ENCODE measurements around the gene FAM177A1.
"Not testable (repeated sequence)": the region's sequence is repeated elsewhere in the genome, so short reads cannot be mapped to it uniquely, and the experiment has no call there.

FAM177A1 gene

DNA sequence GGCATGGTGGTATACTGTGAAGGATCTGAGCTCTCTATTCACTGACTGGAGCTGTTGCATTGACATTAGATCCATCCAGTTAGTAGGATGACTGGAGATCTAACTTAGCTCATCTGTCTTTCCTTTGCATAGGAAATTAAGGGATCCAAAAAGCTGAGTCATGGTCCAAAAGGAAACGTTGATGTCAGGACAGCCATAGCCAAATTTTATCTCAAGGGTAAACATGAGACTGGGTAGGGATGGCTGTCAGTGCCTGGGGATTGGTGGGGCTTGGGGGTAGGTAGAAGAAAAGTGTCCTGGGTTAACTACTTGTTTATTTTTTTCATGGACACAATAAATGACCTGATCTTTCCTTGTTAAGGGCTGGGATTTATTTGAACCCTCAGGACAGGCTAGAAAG is 4.6 kb downstream of the FAM177A1 start:
- no peak overlapping the region for H3K9ac ChIP-seq
- TF ChIP-seq, protein P1, sequence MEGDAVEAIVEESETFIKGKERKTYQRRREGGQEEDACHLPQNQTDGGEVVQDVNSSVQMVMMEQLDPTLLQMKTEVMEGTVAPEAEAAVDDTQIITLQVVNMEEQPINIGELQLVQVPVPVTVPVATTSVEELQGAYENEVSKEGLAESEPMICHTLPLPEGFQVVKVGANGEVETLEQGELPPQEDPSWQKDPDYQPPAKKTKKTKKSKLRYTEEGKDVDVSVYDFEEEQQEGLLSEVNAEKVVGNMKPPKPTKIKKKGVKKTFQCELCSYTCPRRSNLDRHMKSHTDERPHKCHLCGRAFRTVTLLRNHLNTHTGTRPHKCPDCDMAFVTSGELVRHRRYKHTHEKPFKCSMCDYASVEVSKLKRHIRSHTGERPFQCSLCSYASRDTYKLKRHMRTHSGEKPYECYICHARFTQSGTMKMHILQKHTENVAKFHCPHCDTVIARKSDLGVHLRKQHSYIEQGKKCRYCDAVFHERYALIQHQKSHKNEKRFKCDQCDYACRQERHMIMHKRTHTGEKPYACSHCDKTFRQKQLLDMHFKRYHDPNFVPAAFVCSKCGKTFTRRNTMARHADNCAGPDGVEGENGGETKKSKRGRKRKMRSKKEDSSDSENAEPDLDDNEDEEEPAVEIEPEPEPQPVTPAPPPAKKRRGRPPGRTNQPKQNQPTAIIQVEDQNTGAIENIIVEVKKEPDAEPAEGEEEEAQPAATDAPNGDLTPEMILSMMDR (conservative IDR thresholded peaks at IDR 0.05; ENCODE audit: low read depth, low read length) = no peak
- no peak overlapping the region for H2AFZ ChIP-seq (ENCODE audit: low read depth)
- no peaks in the 10 kb centered on the region for H3K27me3 ChIP-seq (ENCODE audit: insufficient read depth, low read depth)
- H3K4me2 ChIP-seq = no peak overlapping the region
- H3K79me2 ChIP-seq (ENCODE audit: insufficient read depth, low read depth) = no peaks in the 10 kb centered on the region
- H4K20me1 ChIP-seq (ENCODE audit: insufficient read depth) = no peaks in the 10 kb centered on the region
- H3K36me3 ChIP-seq (ENCODE audit: insufficient read depth) = no peaks in the 10 kb centered on the region
- no peak overlapping the region for H3K4me3 ChIP-seq (IDR thresholded peaks at IDR 0.05; ENCODE audit: insufficient read depth, low read depth, low read length)
- H3K27ac ChIP-seq = no peak overlapping the region
- H3K4me1 ChIP-seq (ENCODE audit: low read depth, poor library complexity, severe bottlenecking) = peaks cover 13% of the 10 kb centered on the region

DNA sequence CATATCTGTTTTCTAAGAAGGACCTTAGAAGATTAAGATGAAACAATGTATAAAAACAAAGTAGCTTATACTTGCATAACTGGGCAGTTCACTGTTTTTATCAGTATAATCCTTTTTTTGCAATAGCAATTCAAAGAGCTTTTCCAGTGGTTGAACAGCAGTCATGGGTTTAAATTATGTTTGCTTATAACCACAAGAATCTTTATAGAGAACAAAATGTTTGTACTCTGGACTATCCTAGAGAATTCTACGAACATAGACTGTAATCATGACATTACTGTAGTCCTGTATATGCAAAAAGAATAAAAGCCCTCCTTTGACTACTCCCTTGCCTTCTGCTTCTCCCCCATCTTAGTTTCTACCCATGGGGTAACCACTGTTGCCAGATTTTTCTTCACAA is 5.7 kb downstream of the FAM177A1 start:
- Histone ChIP-seq H3K36me3 (ENCODE audit: insufficient read depth) (no peaks in the 10 kb centered on the region), H3K4me1 (ENCODE audit: low read depth, poor library complexity, severe bottlenecking) (peaks cover 13% of the 10 kb centered on the region), H3K27ac (no peak overlapping the region), H2AFZ (ENCODE audit: low read depth) (no peak overlapping the region), H3K4me3 (IDR thresholded peaks at IDR 0.05; ENCODE audit: insufficient read depth, low read depth, low read length) (no peak overlapping the region), H3K9ac (no peak overlapping the region), H3K4me2 (no peak overlapping the region), H3K79me2 (ENCODE audit: insufficient read depth, low read depth) (no peaks in the 10 kb centered on the region), H4K20me1 (ENCODE audit: insufficient read depth) (no peaks in the 10 kb centered on the region), H3K27me3 (ENCODE audit: insufficient read depth, low read depth) (no peaks in the 10 kb centered on the region)
- TF ChIP-seq, protein P1 (conservative IDR thresholded peaks at IDR 0.05; ENCODE audit: low read depth, low read length) = no peak

DNA sequence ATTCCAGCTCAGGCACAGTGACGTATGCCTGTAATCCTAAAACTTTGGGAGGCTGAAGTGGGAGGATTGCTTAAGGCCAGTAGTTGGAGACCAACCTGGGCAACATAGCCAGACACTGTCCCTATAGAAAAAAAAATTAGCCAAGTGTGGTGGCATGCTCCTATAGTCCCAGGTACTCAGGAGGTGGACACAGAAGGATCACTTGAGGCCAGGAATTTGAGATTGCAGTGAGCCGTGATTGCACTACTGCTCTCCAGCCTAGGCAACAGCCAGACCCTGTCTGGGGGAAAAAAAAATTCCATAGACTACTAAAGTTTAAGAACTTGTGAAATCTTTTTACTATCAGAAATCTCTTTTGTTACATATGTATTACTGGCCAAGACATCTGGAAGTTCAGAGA is 6.6 kb downstream of the FAM177A1 start:
- H3K4me3 ChIP-seq (IDR thresholded peaks at IDR 0.05; ENCODE audit: insufficient read depth, low read depth, low read length) = no peak overlapping the region
- H3K4me1 ChIP-seq (ENCODE audit: low read depth, poor library complexity, severe bottlenecking) = peaks cover 11% of the 10 kb centered on the region
- H3K4me2 ChIP-seq = no peak overlapping the region
- no peaks in the 10 kb centered on the region for H3K36me3 ChIP-seq (ENCODE audit: insufficient read depth)
- H2AFZ ChIP-seq (ENCODE audit: low read depth) = no peak overlapping the region
- H3K27ac ChIP-seq = no peak overlapping the region
- H3K9ac ChIP-seq = no peak overlapping the region
- H3K27me3 ChIP-seq (ENCODE audit: insufficient read depth, low read depth) = no peaks in the 10 kb centered on the region
- H3K79me2 ChIP-seq (ENCODE audit: insufficient read depth, low read depth) = no peaks in the 10 kb centered on the region
- no peaks in the 10 kb centered on the region for H4K20me1 ChIP-seq (ENCODE audit: insufficient read depth)
- TF ChIP-seq, protein P1 (conservative IDR thresholded peaks at IDR 0.05; ENCODE audit: low read depth, low read length) = no peak

DNA sequence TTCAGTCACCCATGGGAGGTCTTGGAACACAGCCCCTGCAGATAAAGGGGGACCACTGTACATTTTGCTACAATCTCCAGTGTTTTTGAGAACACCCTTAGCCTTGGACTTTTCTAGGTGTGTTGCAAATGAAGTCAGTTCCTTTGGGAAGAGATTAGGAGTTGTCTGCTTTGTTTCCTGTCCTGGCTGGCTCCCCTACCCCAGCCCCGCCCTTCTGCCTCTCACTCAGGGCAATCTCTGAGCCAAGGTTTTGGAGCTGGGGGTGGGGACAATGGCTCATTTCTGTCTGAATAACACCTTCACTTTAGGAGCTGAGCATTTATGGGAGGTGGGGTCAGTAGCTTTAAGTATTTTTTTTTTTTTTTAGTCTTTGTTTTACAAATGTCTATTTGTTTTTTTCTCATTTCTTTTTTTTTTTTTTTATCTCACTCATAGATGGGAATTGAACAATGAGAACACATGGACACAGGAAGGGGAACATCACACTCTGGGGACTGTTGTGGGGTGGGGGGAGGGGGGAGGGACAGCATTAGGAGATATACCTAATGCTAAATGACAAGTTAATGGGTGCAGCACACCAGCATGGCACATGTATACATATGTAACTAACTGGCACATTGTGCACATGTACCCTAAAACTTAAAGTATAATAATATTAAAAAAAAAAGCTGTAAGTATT is 15.2 kb downstream of the FAM177A1 start:
- H2AFZ ChIP-seq (ENCODE audit: low read depth); H3K9ac ChIP-seq; H3K27ac ChIP-seq; H3K36me3 ChIP-seq (ENCODE audit: insufficient read depth); H3K4me1 ChIP-seq (ENCODE audit: low read depth, poor library complexity, severe bottlenecking); H3K27me3 ChIP-seq (ENCODE audit: insufficient read depth, low read depth); H4K20me1 ChIP-seq (ENCODE audit: insufficient read depth); H3K4me2 ChIP-seq; H3K4me3 ChIP-seq (IDR thresholded peaks at IDR 0.05; ENCODE audit: insufficient read depth, low read depth, low read length); H3K79me2 ChIP-seq (ENCODE audit: insufficient read depth, low read depth): not testable (repeated sequence)

DNA sequence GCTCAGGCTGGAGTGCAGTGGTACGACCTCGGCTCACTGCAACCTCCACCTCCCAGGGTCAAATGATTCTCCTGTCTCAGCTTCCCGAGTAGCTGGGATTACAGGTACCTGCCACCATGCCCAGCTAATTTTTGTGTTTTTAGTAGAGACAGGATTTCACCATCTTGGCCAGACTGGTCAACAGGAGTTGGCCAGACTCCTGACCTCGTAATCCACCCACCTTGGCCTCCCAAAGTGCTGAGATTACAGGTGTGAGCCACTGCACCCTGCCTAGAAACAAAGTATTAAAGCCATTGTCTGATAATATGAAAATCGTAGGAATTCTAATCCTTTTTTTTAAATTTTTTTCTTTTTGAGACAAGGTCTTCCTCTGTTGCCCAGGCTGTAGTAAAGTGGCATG is 19.7 kb downstream of the FAM177A1 start:
- H2AFZ ChIP-seq (ENCODE audit: low read depth); H3K4me2 ChIP-seq; H3K9ac ChIP-seq; H3K36me3 ChIP-seq (ENCODE audit: insufficient read depth); H4K20me1 ChIP-seq (ENCODE audit: insufficient read depth); H3K4me1 ChIP-seq (ENCODE audit: low read depth, poor library complexity, severe bottlenecking); H3K27ac ChIP-seq; H3K4me3 ChIP-seq (IDR thresholded peaks at IDR 0.05; ENCODE audit: insufficient read depth, low read depth, low read length); H3K27me3 ChIP-seq (ENCODE audit: insufficient read depth, low read depth); H3K79me2 ChIP-seq (ENCODE audit: insufficient read depth, low read depth): not testable (repeated sequence)
